Activated T-cell treated with anti-CD3 and anti-CD28 coated beads, Interleukin-2, amount 50 U/mL, for 4 hours (primary cell): ENCODE results near the gene TYMP. TPM values are rescaled to one million over a fixed set of nuclear protein-coding genes. Genes with fewer than 3 reads are reported as not detected.

Experiments used
- ATAC-seq, 2 donors: fragments of 200-7000 bp; cut with Tn5 transposase; one replicate each; pipeline ENCODE4 v1.10.0; 2021
- DNase-seq: peaks from one replicate; pipeline ENCODE4 v3.0.0-alpha.2; 2020
- H3K27me3 Mint-ChIP-seq: one replicate; pipeline ENCODE4 v1.8.0; 2021; ENCODE audit warnings: low read depth, mixed read lengths
- H3K36me3 Mint-ChIP-seq: one replicate; pipeline ENCODE4 v1.8.0; 2022; ENCODE audit warnings: mixed read lengths; ENCODE audit not compliant: insufficient read depth
- H3K4me1 Mint-ChIP-seq: one replicate; pipeline ENCODE4 v1.8.0; 2021; ENCODE audit warnings: low read depth, mixed read lengths
- H3K4me3 Mint-ChIP-seq: one replicate; pipeline ENCODE4 v1.8.0; 2021; ENCODE audit warnings: mild to moderate bottlenecking, moderate library complexity, mixed read lengths
- H3K9me3 Mint-ChIP-seq: one replicate; pipeline ENCODE4 v1.8.0; 2021; ENCODE audit warnings: mixed read lengths
- total RNA-seq, 3 donors: library from RNA; stranded (reverse); gene quantifications; one replicate each; pipeline ENCODE4 v1.2.1, GENCODE V29; 2021

The TYMP gene
- total RNA-seq, 3 donors from 2014 or later: 64.4 to 103 (median 66.1) TPM

GRCh38 chr22:50569896-50570535 lies 40.2 kb upstream of the TYMP start:
- Mint-ChIP-seq H3K9me3 (no peaks in the 10 kb centered on the region), H3K27me3 (no peaks in the 10 kb centered on the region), H3K4me1 (no peaks in the 10 kb centered on the region), H3K4me3 (no peak overlapping the region), H3K36me3 (peaks cover 8% of the 10 kb centered on the region)
- no peak for ATAC-seq
- DNase-seq: no peak

GRCh38 chr22:50569041-50569459 lies 39.2 kb upstream of the TYMP start:
- DNase-seq: no peak
- H3K36me3 Mint-ChIP-seq: peaks cover 8% of the 10 kb centered on the region
- no peaks in the 10 kb centered on the region for H3K9me3 Mint-ChIP-seq
- ATAC-seq: no peak
- H3K4me1 Mint-ChIP-seq: no peaks in the 10 kb centered on the region
- H3K27me3 Mint-ChIP-seq: no peaks in the 10 kb centered on the region
- no peak overlapping the region for H3K4me3 Mint-ChIP-seq

GRCh38 chr22:50568626-50569025 lies 38.8 kb upstream of the TYMP start:
- no peaks in the 10 kb centered on the region for H3K9me3 Mint-ChIP-seq
- ATAC-seq (no peak), DNase-seq (no peak)
- peaks cover 8% of the 10 kb centered on the region for H3K36me3 Mint-ChIP-seq
- peaks cover 2% of the 10 kb centered on the region for H3K4me1 Mint-ChIP-seq
- H3K27me3 Mint-ChIP-seq: no peaks in the 10 kb centered on the region
- H3K4me3 Mint-ChIP-seq: no peak overlapping the region

GRCh38 chr22:50567721-50568252 lies 38.0 kb upstream of the TYMP start:
- Mint-ChIP-seq H3K36me3 (peaks cover 8% of the 10 kb centered on the region), H3K4me3 (no peak overlapping the region), H3K4me1 (peaks cover 8% of the 10 kb centered on the region), H3K9me3 (no peaks in the 10 kb centered on the region), H3K27me3 (no peaks in the 10 kb centered on the region)
- DNase-seq: no peak
- no peak for ATAC-seq

- Mint-ChIP-seq H3K4me1 (peaks cover 12% of the 10 kb centered on the region), H3K4me3 (peak overlapping the region; percentile 11), H3K9me3 (no peaks in the 10 kb centered on the region), H3K27me3 (no peaks in the 10 kb centered on the region), H3K36me3 (peaks cover under 1% of the 10 kb centered on the region)
- no peak for DNase-seq
- ATAC-seq: no peak
Observed at GRCh38 chr22:50564289-50564688, 34.5 kb upstream of the TYMP start.

- H3K4me1 Mint-ChIP-seq: peaks cover 12% of the 10 kb centered on the region
- peak in 1 of 2 donors; percentile 7 for ATAC-seq
- H3K9me3 Mint-ChIP-seq: no peaks in the 10 kb centered on the region
- DNase-seq: no peak
- peak overlapping the region; percentile 86 for H3K4me3 Mint-ChIP-seq
- H3K27me3 Mint-ChIP-seq: no peaks in the 10 kb centered on the region
- H3K36me3 Mint-ChIP-seq: no peaks in the 10 kb centered on the region
Observed at GRCh38 chr22:50563413-50564160, 33.8 kb upstream of the TYMP start.

- Mint-ChIP-seq H3K27me3 (no peaks in the 10 kb centered on the region), H3K9me3 (no peaks in the 10 kb centered on the region), H3K4me3 (peak within 1 kb of the TSS; percentile 86), H3K36me3 (no peaks in the 10 kb centered on the region), H3K4me1 (peaks cover 12% of the 10 kb centered on the region)
- peak; percentile 96 to 99 for ATAC-seq
- peak; percentile 97 for DNase-seq
Observed at GRCh38 chr22:50562523-50563412, 33.0 kb upstream of the TYMP start, which contains the start of gene SYCE3. Gene SYCE3 (minus strand): TSS chr22:50562919. CDS start chr22:50556405, 6,514 bp downstream.

- no peaks in the 10 kb centered on the region for H3K27me3 Mint-ChIP-seq
- ATAC-seq: no peak
Observed at GRCh38 chr22:50561401-50562358, 31.9 kb upstream of the TYMP start.

GRCh38 chr22:50560034-50560433 lies 30.2 kb upstream of the TYMP start:
- Mint-ChIP-seq H3K9me3 (no peaks in the 10 kb centered on the region), H3K4me1 (peaks cover 12% of the 10 kb centered on the region), H3K36me3 (no peaks in the 10 kb centered on the region), H3K27me3 (no peaks in the 10 kb centered on the region), H3K4me3 (no peak overlapping the region)
- no peak for ATAC-seq
- DNase-seq: no peak

More at GRCh38 chr22:50561401-50562358, 31.9 kb upstream of the TYMP start:
- Mint-ChIP-seq H3K9me3 (no peaks in the 10 kb centered on the region), H3K4me3 (peak overlapping the region; percentile 64), H3K4me1 (peaks cover 12% of the 10 kb centered on the region), H3K36me3 (no peaks in the 10 kb centered on the region)
- DNase-seq: no peak

GRCh38 chr22:50556703-50557102 lies 26.9 kb upstream of the TYMP start:
- H3K36me3 Mint-ChIP-seq: no peaks in the 10 kb centered on the region
- H3K4me1 Mint-ChIP-seq: peaks cover 3% of the 10 kb centered on the region
- no peak for DNase-seq
- H3K4me3 Mint-ChIP-seq: no peak overlapping the region
- no peak for ATAC-seq
- H3K9me3 Mint-ChIP-seq: no peaks in the 10 kb centered on the region
- H3K27me3 Mint-ChIP-seq: no peaks in the 10 kb centered on the region

GRCh38 chr22:50553310-50553709 lies 23.5 kb upstream of the TYMP start:
- Mint-ChIP-seq H3K4me3 (no peak overlapping the region), H3K27me3 (no peaks in the 10 kb centered on the region), H3K9me3 (no peaks in the 10 kb centered on the region), H3K4me1 (peaks cover 19% of the 10 kb centered on the region), H3K36me3 (no peaks in the 10 kb centered on the region)
- DNase-seq (no peak), ATAC-seq (no peak)

GRCh38 chr22:50551160-50551752 lies 21.4 kb upstream of the TYMP start:
- ATAC-seq (no peak), DNase-seq (no peak)
- H3K4me1 Mint-ChIP-seq: peaks cover 22% of the 10 kb centered on the region
- H3K9me3 Mint-ChIP-seq: no peaks in the 10 kb centered on the region
- H3K27me3 Mint-ChIP-seq: no peaks in the 10 kb centered on the region
- H3K36me3 Mint-ChIP-seq: no peaks in the 10 kb centered on the region
- no peak overlapping the region for H3K4me3 Mint-ChIP-seq

- Mint-ChIP-seq H3K36me3 (no peaks in the 10 kb centered on the region), H3K4me3 (peak overlapping the region; percentile 83), H3K4me1 (peaks cover 30% of the 10 kb centered on the region), H3K27me3 (no peaks in the 10 kb centered on the region), H3K9me3 (no peaks in the 10 kb centered on the region)
- DNase-seq (no peak), ATAC-seq (no peak)
Observed at GRCh38 chr22:50550395-50550794, 20.6 kb upstream of the TYMP start.
